ENCODE data around the gene ZNF821. TPM values are rescaled to one million over a fixed set of nuclear protein-coding genes. Genes with fewer than 3 reads are reported as not detected.

The ZNF821 gene
- total and polyA plus RNA-seq, 2 of the 8 experiments (the other 6 are each of a cell fraction or from before 2014, with no cell fraction given) = 9.5 to 14.1 TPM

GRCh38 chr16:71855937-71856662, 27.9 kb downstream of the ZNF821 start:
- Histone ChIP-seq H3K9me3 (ENCODE audit: insufficient read depth in 2 of 2, low read depth in 1 of 2, low read length in 1 of 2) (no peaks in the 10 kb centered on the region), H3K27me3 (replicated peaks in 1 of 4; ENCODE audit: control insufficient read depth in 3 of 4, extremely low read depth in 1 of 4, insufficient read depth in 3 of 4, low read length in 3 of 4) (no peaks in the 10 kb centered on the region), H3K36me3 (ENCODE audit: control insufficient read depth in 2 of 4, insufficient read depth in 4 of 4, low read length in 3 of 4) (peaks cover 3 to 35% (median 12%) of the 10 kb centered on the region in 4 experiments), H2BK20ac (ENCODE audit: low read length) (no peak overlapping the region), H3K4me3 (ENCODE audit: extremely low read depth in 1 of 4, insufficient read depth in 2 of 4, low read depth in 3 of 4, low read length in 4 of 4) (no peak overlapping the region), H3K14ac (ENCODE audit: insufficient read length) (no peak overlapping the region), H2AFZ (ENCODE audit: low read length) (no peak overlapping the region), H3K27ac (ENCODE audit: low read depth, low read length) (no peak overlapping the region), H3K4ac (replicated peaks; ENCODE audit: insufficient read length, low read depth, low read length) (no peak overlapping the region), H2AK5ac (ENCODE audit: low read depth, low read length) (no peak overlapping the region), H2BK120ac (replicated peaks; ENCODE audit: low read depth, low read length) (no peak overlapping the region), H2BK12ac (ENCODE audit: low read depth, low read length) (no peak overlapping the region), H3K9ac (replicated peaks in 1 of 4; ENCODE audit: extremely low read depth in 1 of 4, low read depth in 3 of 4, low read length in 3 of 4) (no peak overlapping the region; a peak in 1 of 7 replicates), H3K23me2 (ENCODE audit: low read depth, low read length) (no peaks in the 10 kb centered on the region), H3K79me2 (ENCODE audit: control insufficient read depth in 1 of 2, insufficient read depth in 2 of 2, low read length in 2 of 2) (no peaks in the 10 kb centered on the region), H4K20me1 (replicated peaks in 1 of 2; ENCODE audit: control insufficient read depth in 1 of 2, insufficient read depth in 2 of 2, low read length in 2 of 2) (peaks cover 3 to 14% of the 10 kb centered on the region in 2 experiments), H3K79me1 (ENCODE audit: low read depth, low read length) (no peaks in the 10 kb centered on the region; the same call in 1 of the 2 replicates), H3K4me1 (replicated peaks in 1 of 4; ENCODE audit: control insufficient read depth in 3 of 4, insufficient read depth in 4 of 4, low read length in 3 of 4) (no peaks in the 10 kb centered on the region), H4K5ac (ENCODE audit: insufficient read length, low read depth, low read length) (no peak overlapping the region), H4K8ac (ENCODE audit: extremely low read depth, insufficient read depth, low read length) (no peak overlapping the region), H3K56ac (replicated peaks; ENCODE audit: insufficient read length, low read depth, low read length) (no peak overlapping the region), H2BK5ac (ENCODE audit: low read depth, low read length) (no peak overlapping the region; the same call in 1 of the 2 replicates), H3K4me2 (ENCODE audit: insufficient read depth in 1 of 2, low read depth in 2 of 2, low read length in 2 of 2) (no peak overlapping the region), H2BK15ac (ENCODE audit: low read length) (no peak overlapping the region), H3K18ac (ENCODE audit: extremely low read depth, low read length) (no peak overlapping the region), H3K23ac (ENCODE audit: insufficient read length) (no peak overlapping the region), H4K91ac (replicated peaks; ENCODE audit: insufficient read length, low read length) (no peak overlapping the region)
- DNase-seq (ENCODE audit: low read depth in 1 of 2, low spot score in 2 of 2) (no peak), FAIRE-seq (no peak)
- POLR2A ChIA-PET (ENCODE audit: partially characterized antibody) = interaction anchor here (1.2 to 2.5 kb wide), 3 partner anchors 9 to 39 kb away, joined by 4 to 9 read pairs (median 6); partner anchors contain the start of gene IST1
- 94% methylated on average over 5 of the region's 5 CpGs; no CpG with 5 or more reads in 1 of the 2 experiments for WGBS, 2 experiments (ENCODE audit: extremely low coverage in 1 of 2, insufficient coverage in 1 of 2, insufficient read length in 1 of 2, insufficient replicate concordance in 2 of 2, low coverage in 1 of 2, low lambda C conversion rate in 2 of 2, missing lambda C conversion rate in 1 of 2)
- CTCF ChIA-PET (ENCODE audit: partially characterized antibody) = interaction anchor here (0.5 to 5.9 kb wide), 5 partner anchors 15 to 108 kb away, joined by 3 to 32 read pairs (median 4); no protein-coding TSS in a partner anchor
- TF ChIP-seq CBX5 (IDR thresholded peaks at IDR 0.05; ENCODE audit: low read depth, low read length) (no peak), BRCA1 (IDR thresholded peaks at IDR 0.05; ENCODE audit: low read depth, low read length) (no peak), SUZ12 (IDR thresholded peaks at IDR 0.05; ENCODE audit: low read length) (no peak), PHF8 (conservative IDR thresholded peaks at IDR 0.05; ENCODE audit: low read depth, low read length) (no peak), CTCF (IDR thresholded peaks at IDR 0.05; ENCODE audit: control extremely low read depth in 1 of 3, insufficient read depth in 1 of 3, low read depth in 1 of 3, low read length in 3 of 3) (no peak), SIX5 (IDR thresholded peaks at IDR 0.05; ENCODE audit: low read depth, low read length) (no peak), ZNF274 (IDR thresholded peaks at IDR 0.05; ENCODE audit: borderline replicate concordance, extremely low read depth, low read length) (no peak), EGR1 (IDR thresholded peaks at IDR 0.05; ENCODE audit: borderline replicate concordance, low read depth, low read length) (no peak), JUND (IDR thresholded peaks at IDR 0.05; ENCODE audit: low read length) (no peak), KDM4A (IDR thresholded peaks at IDR 0.05; ENCODE audit: low read depth, low read length, severe bottlenecking) (no peak)
